GM19023 (cell line): Measurements from ENCODE around the gene ERC1.

Experiments
- ATAC-seq: cut with Tn5 transposase; IDR thresholded peaks from one replicate; pipeline ENCODE4 v1.9.1; 2021; ENCODE audit warnings: mild to moderate bottlenecking, moderate library complexity; ENCODE audit not compliant: unreplicated experiment

The ERC1 gene

GRCh38 chr12:1428671-1429070, 437.6 kb downstream of the ERC1 start:
- ATAC-seq: no peak

GRCh38 chr12:1429980-1430379, 439.0 kb downstream of the ERC1 start:
- ATAC-seq: no peak

- no peak for ATAC-seq
Measured at GRCh38 chr12:1434296-1434955, 443.4 kb downstream of the ERC1 start.

- ATAC-seq: no peak
Measured at GRCh38 chr12:1435044-1435443, 444.0 kb downstream of the ERC1 start.

- ATAC-seq: no peak
Measured at GRCh38 chr12:1435456-1435855, 444.4 kb downstream of the ERC1 start.

- ATAC-seq: no peak
Measured at GRCh38 chr12:1436015-1436414, 445.0 kb downstream of the ERC1 start.

GRCh38 chr12:1436981-1437380, 446.0 kb downstream of the ERC1 start:
- ATAC-seq: no peak

GRCh38 chr12:1439201-1439600, 448.2 kb downstream of the ERC1 start:
- ATAC-seq: no peak

- no peak for ATAC-seq
Measured at GRCh38 chr12:1439687-1440086, 448.7 kb downstream of the ERC1 start.

- no peak for ATAC-seq
Measured at GRCh38 chr12:1443421-1444141, 452.6 kb downstream of the ERC1 start.

- ATAC-seq: no peak
Measured at GRCh38 chr12:1444142-1444516, 453.1 kb downstream of the ERC1 start.

- no peak for ATAC-seq
Measured at GRCh38 chr12:1445807-1446206, 454.8 kb downstream of the ERC1 start.

- ATAC-seq: no peak
Measured at GRCh38 chr12:1448336-1448735, 457.3 kb downstream of the ERC1 start.

GRCh38 chr12:1453810-1454209, 462.8 kb downstream of the ERC1 start:
- no peak for ATAC-seq

GRCh38 chr12:1456885-1457284, 465.9 kb downstream of the ERC1 start:
- ATAC-seq: no peak

GRCh38 chr12:1457901-1458300, 466.9 kb downstream of the ERC1 start:
- no peak for ATAC-seq

GRCh38 chr12:1459339-1459738, 468.3 kb downstream of the ERC1 start:
- no peak for ATAC-seq

- no peak for ATAC-seq
Measured at GRCh38 chr12:1463073-1463905, 472.3 kb downstream of the ERC1 start.

- ATAC-seq: no peak
Measured at GRCh38 chr12:1464925-1465324, 473.9 kb downstream of the ERC1 start.

- no peak for ATAC-seq
Measured at GRCh38 chr12:1465990-1466389, 475.0 kb downstream of the ERC1 start.

GRCh38 chr12:1466481-1467154, 475.6 kb downstream of the ERC1 start:
- ATAC-seq: no peak
